PC-3 (cell line): ENCODE results near the gene TTC29.

ENCODE experiments used
- EZH2 ChIP-seq: fragments of 300-600 bp; sonication (generic); IDR thresholded peaks from one replicate; pipeline ENCODE4 v1.6.1; 2017; ENCODE audit warnings: antibody characterized with exemption, mild to moderate bottlenecking, low read length; ENCODE audit not compliant: unreplicated experiment
- TF ChIP-seq, protein P1 (sequence below): fragments of 300-600 bp; sonication (generic); conservative IDR thresholded peaks from 2 replicates; pipeline ENCODE4 v1.5.1; 2017; ENCODE audit warnings: antibody characterized with exemption, low read depth, mild to moderate bottlenecking, low read length

DNA sequence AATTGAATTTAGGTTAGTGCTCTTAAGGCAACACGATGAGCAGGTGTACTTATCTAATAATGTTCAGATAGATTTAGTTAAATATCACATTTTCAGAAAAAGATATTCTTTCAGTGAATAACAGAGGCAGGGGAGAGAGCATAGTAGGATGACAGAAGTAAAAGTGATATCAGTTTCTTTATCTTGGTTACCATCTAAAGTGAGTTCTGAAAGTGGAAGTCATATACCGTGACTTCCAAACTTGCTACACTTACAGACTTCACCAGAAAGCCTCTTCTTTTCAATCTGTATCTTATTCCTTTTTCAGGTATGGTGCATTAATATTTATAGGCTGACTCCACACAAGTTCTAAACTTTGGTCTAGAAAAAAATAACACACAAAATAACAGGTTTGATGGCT, 182.1 kb downstream of the TTC29 start:
- no peak for TF ChIP-seq EZH2
- TF ChIP-seq, protein P1, sequence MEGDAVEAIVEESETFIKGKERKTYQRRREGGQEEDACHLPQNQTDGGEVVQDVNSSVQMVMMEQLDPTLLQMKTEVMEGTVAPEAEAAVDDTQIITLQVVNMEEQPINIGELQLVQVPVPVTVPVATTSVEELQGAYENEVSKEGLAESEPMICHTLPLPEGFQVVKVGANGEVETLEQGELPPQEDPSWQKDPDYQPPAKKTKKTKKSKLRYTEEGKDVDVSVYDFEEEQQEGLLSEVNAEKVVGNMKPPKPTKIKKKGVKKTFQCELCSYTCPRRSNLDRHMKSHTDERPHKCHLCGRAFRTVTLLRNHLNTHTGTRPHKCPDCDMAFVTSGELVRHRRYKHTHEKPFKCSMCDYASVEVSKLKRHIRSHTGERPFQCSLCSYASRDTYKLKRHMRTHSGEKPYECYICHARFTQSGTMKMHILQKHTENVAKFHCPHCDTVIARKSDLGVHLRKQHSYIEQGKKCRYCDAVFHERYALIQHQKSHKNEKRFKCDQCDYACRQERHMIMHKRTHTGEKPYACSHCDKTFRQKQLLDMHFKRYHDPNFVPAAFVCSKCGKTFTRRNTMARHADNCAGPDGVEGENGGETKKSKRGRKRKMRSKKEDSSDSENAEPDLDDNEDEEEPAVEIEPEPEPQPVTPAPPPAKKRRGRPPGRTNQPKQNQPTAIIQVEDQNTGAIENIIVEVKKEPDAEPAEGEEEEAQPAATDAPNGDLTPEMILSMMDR, result no peak
